GM18873 (cell line): ENCODE results near the gene SPTAN1.
"Not testable (repeated sequence)": the region's sequence is repeated elsewhere in the genome, so short reads cannot be mapped to it uniquely, and the experiment has no call there.

Experiments used
- ATAC-seq: cut with Tn5 transposase; IDR thresholded peaks from one replicate; pipeline ENCODE4 v1.9.1; 2021; ENCODE audit warnings: mild to moderate bottlenecking, moderate library complexity, moderate number of reproducible peaks; ENCODE audit not compliant: unreplicated experiment, low FRiP score

SPTAN1 gene

GRCh38 chr9:128629852-128630545 is 77.6 kb downstream of the SPTAN1 start:
- no peak for ATAC-seq

- ATAC-seq = no peak
These were observed 79.2 kb downstream of the SPTAN1 start for GRCh38 chr9:128631636-128632035.

- ATAC-seq = no peak
These were observed 79.7 kb downstream of the SPTAN1 start for GRCh38 chr9:128632066-128632465.

GRCh38 chr9:128632486-128632885 is 80.1 kb downstream of the SPTAN1 start:
- no peak for ATAC-seq

- ATAC-seq = no peak
These were observed 80.7 kb downstream of the SPTAN1 start for GRCh38 chr9:128633057-128633456.

GRCh38 chr9:128633601-128634000 is 81.2 kb downstream of the SPTAN1 start:
- ATAC-seq = no peak

GRCh38 chr9:128634111-128634510 is 81.7 kb downstream of the SPTAN1 start:
- no peak for ATAC-seq

GRCh38 chr9:128634651-128635262 is 82.4 kb downstream of the SPTAN1 start:
- ATAC-seq = no peak

GRCh38 chr9:128635266-128636023 is 83.1 kb downstream of the SPTAN1 start:
- ATAC-seq = no peak

- no peak for ATAC-seq
These were observed 83.6 kb downstream of the SPTAN1 start for GRCh38 chr9:128636024-128636390.

GRCh38 chr9:128636556-128637530 is 84.5 kb downstream of the SPTAN1 start:
- ATAC-seq = no peak

- ATAC-seq = no peak
These were observed 85.3 kb downstream of the SPTAN1 start for GRCh38 chr9:128637656-128638055.

- no peak for ATAC-seq
These were observed 86.2 kb downstream of the SPTAN1 start for GRCh38 chr9:128638580-128638979.

- no peak for ATAC-seq
These were observed 88.2 kb downstream of the SPTAN1 start for GRCh38 chr9:128640603-128641002.

- ATAC-seq = no peak
These were observed 90.4 kb downstream of the SPTAN1 start for GRCh38 chr9:128642675-128643245.

- no peak for ATAC-seq
These were observed 91.3 kb downstream of the SPTAN1 start for GRCh38 chr9:128643519-128644300.

GRCh38 chr9:128648206-128648605 is 95.8 kb downstream of the SPTAN1 start:
- not testable (repeated sequence) for ATAC-seq

- no peak for ATAC-seq
These were observed 99.4 kb downstream of the SPTAN1 start for GRCh38 chr9:128651798-128652197.

GRCh38 chr9:128653908-128654307 is 101.5 kb downstream of the SPTAN1 start:
- no peak for ATAC-seq
